ENCODE results near the gene SLITRK1.

Gene SLITRK1

GRCh38 chr13:83877651-83878355, 4.5 kb downstream of the SLITRK1 start:
- no peak for TF ChIP-seq CTCF (IDR thresholded peaks at IDR 0.05; ENCODE audit: borderline replicate concordance, control extremely low read depth, extremely low read depth, insufficient read depth, missing control alignments)
- no peak for DNase-seq (ENCODE audit: low spot score)
- in situ Hi-C loops (cut with MboI; ENCODE audit: low sequenced_read_pairs, unreplicated experiment): no loop called here

GRCh38 chr13:83876546-83876945, 5.7 kb downstream of the SLITRK1 start:
- TF ChIP-seq CTCF (IDR thresholded peaks at IDR 0.05; ENCODE audit: borderline replicate concordance, control extremely low read depth, extremely low read depth, insufficient read depth, missing control alignments): no peak
- in situ Hi-C loops (cut with MboI; ENCODE audit: low sequenced_read_pairs, unreplicated experiment): no loop called here

GRCh38 chr13:83867708-83868107, 14.6 kb downstream of the SLITRK1 start:
- in situ Hi-C loops (cut with MboI; ENCODE audit: low sequenced_read_pairs, unreplicated experiment): no loop called here
- TF ChIP-seq CTCF (IDR thresholded peaks at IDR 0.05; ENCODE audit: borderline replicate concordance, control extremely low read depth, extremely low read depth, insufficient read depth, missing control alignments): no peak
- DNase-seq (ENCODE audit: low spot score): no peak

More at GRCh38 chr13:83876546-83876945, 5.7 kb downstream of the SLITRK1 start:
- DNase-seq (ENCODE audit: low spot score): peak; percentile 46

- no peak for DNase-seq (ENCODE audit: low spot score)
- in situ Hi-C loops (cut with MboI; ENCODE audit: low sequenced_read_pairs, unreplicated experiment): no loop called here
- TF ChIP-seq CTCF (IDR thresholded peaks at IDR 0.05; ENCODE audit: borderline replicate concordance, control extremely low read depth, extremely low read depth, insufficient read depth, missing control alignments): no peak
These were observed 16.8 kb downstream of the SLITRK1 start for GRCh38 chr13:83865161-83866137.

GRCh38 chr13:83853771-83854170, 28.5 kb downstream of the SLITRK1 start:
- no peak for TF ChIP-seq CTCF (IDR thresholded peaks at IDR 0.05; ENCODE audit: borderline replicate concordance, control extremely low read depth, extremely low read depth, insufficient read depth, missing control alignments)
- in situ Hi-C loops (cut with MboI; ENCODE audit: low sequenced_read_pairs, unreplicated experiment): no loop called here
- no peak for DNase-seq (ENCODE audit: low spot score)

GRCh38 chr13:83845106-83845505, 37.2 kb downstream of the SLITRK1 start:
- in situ Hi-C loops (cut with MboI; ENCODE audit: low sequenced_read_pairs, unreplicated experiment): no loop called here
- no peak for TF ChIP-seq CTCF (IDR thresholded peaks at IDR 0.05; ENCODE audit: borderline replicate concordance, control extremely low read depth, extremely low read depth, insufficient read depth, missing control alignments)
- no peak for DNase-seq (ENCODE audit: low spot score)

All from GM13976 (cell line).